ENCODE data around the gene OR2S2.

Gene OR2S2

GRCh38 chr9:35962126-35962906, 4.4 kb upstream of the OR2S2 start:
- TF ChIP-seq CTCF (IDR thresholded peaks at IDR 0.05; ENCODE audit: low read depth, low read length), result no peak
- H3K4me3 ChIP-seq (ENCODE audit: low read depth, low read length), result peak overlapping the region; percentile 42; the same call in 1 of the 2 replicates

DNA sequence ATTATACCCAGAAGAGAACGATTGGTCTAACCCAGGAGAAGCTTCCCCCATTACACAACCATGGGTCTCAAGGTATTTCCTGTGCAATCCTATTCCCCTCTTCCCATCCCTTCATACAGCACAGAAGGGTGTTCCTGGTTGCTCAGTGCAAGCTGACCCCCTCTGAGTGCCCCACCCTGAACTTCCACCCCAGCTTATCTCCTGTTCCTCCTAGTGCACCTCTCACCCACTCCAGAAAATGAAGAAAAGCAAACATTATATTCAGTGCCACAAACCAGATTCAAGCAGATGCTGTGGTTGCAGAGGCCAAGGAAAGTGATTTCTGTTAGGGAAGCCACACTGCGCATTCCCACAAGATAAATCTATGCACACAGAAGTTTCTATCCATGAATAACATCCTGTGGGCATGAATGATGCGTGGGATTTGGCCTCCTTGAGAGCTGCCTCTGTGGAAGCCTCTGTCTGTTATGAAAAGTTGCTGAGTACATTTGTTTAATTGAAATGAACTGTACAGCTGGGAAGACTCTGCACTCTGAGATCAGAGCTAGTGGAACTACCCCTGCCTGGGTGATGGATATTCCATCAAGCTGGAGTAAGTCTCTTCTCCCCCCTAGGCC, 2.2 kb upstream of the OR2S2 start:
- TF ChIP-seq CTCF (IDR thresholded peaks at IDR 0.05; ENCODE audit: low read depth, low read length), result no peak
- H3K4me3 ChIP-seq (ENCODE audit: low read depth, low read length), result no peak overlapping the region

DNA sequence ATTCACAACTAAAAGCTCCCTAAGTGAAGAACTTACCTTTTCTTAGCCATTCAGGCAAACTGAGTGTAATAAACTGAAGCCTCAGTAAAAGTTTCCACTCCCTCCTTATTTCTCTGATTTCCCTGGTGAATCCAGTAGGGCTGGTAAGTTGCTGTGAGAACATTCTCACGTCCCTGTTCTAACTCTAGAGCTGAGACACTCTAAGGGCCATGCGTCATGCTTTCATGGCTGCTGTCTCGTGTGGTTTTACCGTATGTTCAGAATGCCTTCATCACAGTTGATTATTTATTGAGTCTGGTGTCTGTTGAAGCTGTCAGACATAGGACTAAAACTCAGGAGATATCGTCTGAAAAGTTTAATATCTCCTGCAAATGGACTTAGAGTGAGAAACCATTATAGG, 1.3 kb downstream of the OR2S2 start:
- no peak overlapping the region for H3K4me3 ChIP-seq (ENCODE audit: low read depth, low read length)
- no peak for TF ChIP-seq CTCF (IDR thresholded peaks at IDR 0.05; ENCODE audit: low read depth, low read length)

GRCh38 chr9:35954942-35955546, 2.9 kb downstream of the OR2S2 start:
- H3K4me3 ChIP-seq (ENCODE audit: low read depth, low read length), result no peak overlapping the region
- TF ChIP-seq CTCF (IDR thresholded peaks at IDR 0.05; ENCODE audit: low read depth, low read length), result peak; percentile 72

DNA sequence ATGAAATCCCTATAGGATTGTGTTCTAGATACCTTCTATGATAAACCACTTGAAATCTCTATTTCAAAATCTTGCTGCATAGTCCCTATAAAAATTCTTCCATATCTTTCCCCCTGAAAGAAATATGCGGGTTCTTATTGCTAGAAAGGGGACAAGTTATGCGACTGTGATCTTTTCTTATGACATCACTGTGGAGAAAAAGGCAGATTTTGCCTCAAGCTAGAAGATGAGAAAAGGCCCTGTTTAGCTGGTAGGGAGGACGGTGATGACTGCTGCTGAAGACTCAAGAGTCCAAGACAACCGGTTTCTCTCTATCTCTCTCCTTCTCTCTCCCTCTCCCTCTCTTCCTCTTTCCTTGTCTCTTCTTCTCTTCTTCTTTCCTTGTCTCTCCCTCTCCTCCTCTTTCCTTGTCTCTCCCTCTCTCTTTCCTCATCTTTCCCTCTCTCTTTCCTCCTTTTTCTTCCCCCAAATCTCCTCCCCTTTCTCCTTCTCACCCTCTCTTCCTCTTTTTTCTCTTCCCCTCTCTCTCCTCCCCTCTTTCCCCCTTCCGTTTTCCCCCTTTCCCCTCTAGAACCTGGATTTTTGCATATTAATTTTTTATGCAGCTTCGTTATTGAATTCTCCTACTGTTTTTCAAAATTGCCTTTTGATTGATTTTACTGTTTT, 5.3 kb downstream of the OR2S2 start:
- TF ChIP-seq CTCF (IDR thresholded peaks at IDR 0.05; ENCODE audit: low read depth, low read length), result no peak

DNA sequence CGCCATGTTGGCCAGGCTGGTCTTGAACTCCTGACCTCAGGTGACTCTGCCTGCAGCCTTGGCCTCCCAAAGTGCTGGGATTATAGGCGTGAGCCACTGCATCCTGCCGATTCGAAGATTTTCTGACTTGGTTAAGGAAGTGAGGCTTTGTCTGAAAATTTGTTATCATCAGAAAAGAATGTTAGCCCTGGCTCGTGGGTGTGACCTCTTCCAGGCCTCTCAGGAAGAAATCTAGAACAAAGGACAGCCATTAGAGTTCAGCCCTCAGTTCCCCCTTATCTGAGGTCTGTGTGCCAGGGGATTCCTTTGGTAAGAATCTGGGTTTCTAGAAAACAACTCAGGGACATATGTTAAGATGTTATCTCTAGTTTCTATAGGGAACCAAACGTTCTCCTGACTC, 6.2 kb downstream of the OR2S2 start:
- no peak for TF ChIP-seq CTCF (IDR thresholded peaks at IDR 0.05; ENCODE audit: low read depth, low read length)
- no peak overlapping the region for H3K4me3 ChIP-seq (ENCODE audit: low read depth, low read length)

More for the DNA sequence above, 5.3 kb downstream of the OR2S2 start:
- H3K4me3 ChIP-seq (ENCODE audit: low read depth, low read length), result no peak overlapping the region

Data from WI38 (cell line).